Activated CD8-positive, alpha-beta T cell treated with anti-CD3 and anti-CD28 coated beads, Interleukin-2, amount 10 ng/mL, durations not matched to agents 7 days and 5 days (primary cell): ENCODE results near the gene NEGR1. TPM values are rescaled to one million over a fixed set of nuclear protein-coding genes. Genes with fewer than 3 reads are reported as not detected.
A peak's percentile ranks its signal among the peaks of the same experiment; 100 is the strongest.

Source experiments
- ATAC-seq: fragments of 150-1000 bp; cut with Tn5 transposase; one replicate; pipeline ENCODE4 v1.10.0; 2021; ENCODE audit warnings: moderate library complexity
- CTCF ChIA-PET: fragments of 350-600 bp; sonication (Branson Sonifier 250); formaldehyde crosslinking; loops from one replicate; lab custom pipeline; 2021; ENCODE audit warnings: antibody characterized with exemption; lab: Charles Lee
- POLR2A ChIA-PET: fragments of 350-600 bp; sonication (Branson Sonifier 250); formaldehyde crosslinking; loops from one replicate; lab custom pipeline; 2021; ENCODE audit warnings: antibody characterized with exemption; lab: Charles Lee
- DNase-seq: peaks from one replicate; pipeline ENCODE4 v3.0.0-alpha.2; 2020
- H3K27ac Mint-ChIP-seq: one replicate; pipeline ENCODE4 v1.8.0; 2021; ENCODE audit warnings: mild to moderate bottlenecking, mixed read lengths
- H3K27me3 Mint-ChIP-seq: one replicate; pipeline ENCODE4 v1.8.0; 2021; ENCODE audit warnings: low read depth, mixed read lengths
- H3K36me3 Mint-ChIP-seq: one replicate; pipeline ENCODE4 v1.8.0; 2021; ENCODE audit warnings: low read depth, mixed read lengths
- H3K4me1 Mint-ChIP-seq: one replicate; pipeline ENCODE4 v1.8.0; 2021; ENCODE audit warnings: low read depth, mixed read lengths
- H3K4me3 Mint-ChIP-seq: one replicate; pipeline ENCODE4 v1.8.0; 2021; ENCODE audit warnings: mild to moderate bottlenecking, mixed read lengths
- H3K9me3 Mint-ChIP-seq: one replicate; pipeline ENCODE4 v1.8.0; 2022; ENCODE audit warnings: mixed read lengths; ENCODE audit not compliant: insufficient read depth
- total RNA-seq, 2 experiments: library from RNA; stranded (reverse); gene quantifications; one replicate each; pipeline ENCODE4 v1.2.3, GENCODE V29; 2021

The NEGR1 gene
- total RNA-seq, result not detected

DNA sequence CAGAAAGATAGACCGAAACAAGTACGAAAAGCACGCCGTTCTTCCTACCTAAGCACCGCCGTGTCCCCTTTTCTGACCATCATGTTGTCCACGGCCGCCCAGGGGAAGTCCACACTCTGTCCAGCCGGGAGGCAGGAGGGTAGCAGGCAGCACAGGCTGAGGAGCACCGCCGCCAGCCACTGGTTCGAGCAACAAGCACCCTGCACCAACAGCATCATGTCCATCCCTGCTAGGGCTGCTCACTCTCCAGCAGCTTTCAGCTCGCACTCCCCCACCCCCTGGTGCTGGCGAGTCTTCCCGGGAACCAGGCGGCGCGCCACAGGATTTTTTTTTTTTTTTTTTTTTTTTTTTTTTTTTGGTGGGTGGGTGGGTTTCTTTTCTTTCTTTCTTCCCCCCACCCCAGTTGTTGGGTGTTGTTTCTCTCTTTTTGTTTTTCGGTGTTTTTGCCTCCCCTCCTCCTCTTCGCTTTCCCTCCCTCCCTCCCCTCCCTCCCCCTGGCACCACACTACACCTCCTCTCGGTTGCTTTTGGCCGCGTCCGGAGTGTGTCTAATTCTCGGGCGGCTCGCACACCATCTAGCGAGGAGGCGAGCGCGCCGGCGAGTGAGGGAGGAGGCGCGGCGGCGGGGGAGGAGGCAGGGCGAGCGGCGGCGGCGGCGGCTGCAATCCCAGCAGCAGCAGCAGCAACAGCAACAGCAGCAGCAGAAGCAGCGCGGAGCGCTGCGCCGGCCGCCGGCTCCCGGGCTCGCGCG is at the start of gene NEGR1:
Gene NEGR1 (minus strand): TSS at position 269 of the 751 bp plus-strand sequence.
- peaks cover 21% of the 10 kb centered on the region for H3K4me1 Mint-ChIP-seq
- H3K27ac Mint-ChIP-seq, result no peak within 1 kb of the TSS
- no peaks in the 10 kb centered on the region for H3K36me3 Mint-ChIP-seq
- no peaks in the 10 kb centered on the region for H3K9me3 Mint-ChIP-seq
- ChIA-PET POLR2A (no interaction called here), CTCF (no interaction called here)
- DNase-seq (peak; percentile 75), ATAC-seq (peak; percentile 92)
- peak within 1 kb of the TSS; percentile 70 for H3K4me3 Mint-ChIP-seq
- H3K27me3 Mint-ChIP-seq, result peaks cover 28% of the 10 kb centered on the region

DNA sequence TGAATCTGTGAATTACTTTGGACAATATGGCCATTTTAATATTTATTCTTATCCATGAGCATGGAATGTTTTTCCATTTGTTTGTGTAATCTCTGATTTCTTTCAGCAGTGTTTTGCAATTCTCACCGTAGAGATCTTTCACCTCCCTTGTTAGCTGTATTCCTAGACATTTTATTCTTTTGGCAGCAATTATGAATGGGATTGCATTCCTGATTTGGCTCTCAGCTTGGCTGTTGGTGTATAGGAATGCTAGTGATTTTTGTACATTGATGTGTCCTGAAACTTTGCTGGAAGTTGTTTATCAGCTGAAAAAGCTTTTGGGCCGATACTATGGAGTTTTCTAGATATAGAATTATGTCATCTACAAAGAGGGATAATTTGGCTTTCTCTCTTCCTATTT is 44.2 kb upstream of the NEGR1 start:
- Mint-ChIP-seq H3K27ac (no peak overlapping the region), H3K36me3 (no peaks in the 10 kb centered on the region), H3K4me3 (no peak overlapping the region), H3K9me3 (no peaks in the 10 kb centered on the region), H3K4me1 (peaks cover 5% of the 10 kb centered on the region), H3K27me3 (no peaks in the 10 kb centered on the region)
- no peak for DNase-seq
- no peak for ATAC-seq
- ChIA-PET CTCF (no interaction called here), POLR2A (no interaction called here)

DNA sequence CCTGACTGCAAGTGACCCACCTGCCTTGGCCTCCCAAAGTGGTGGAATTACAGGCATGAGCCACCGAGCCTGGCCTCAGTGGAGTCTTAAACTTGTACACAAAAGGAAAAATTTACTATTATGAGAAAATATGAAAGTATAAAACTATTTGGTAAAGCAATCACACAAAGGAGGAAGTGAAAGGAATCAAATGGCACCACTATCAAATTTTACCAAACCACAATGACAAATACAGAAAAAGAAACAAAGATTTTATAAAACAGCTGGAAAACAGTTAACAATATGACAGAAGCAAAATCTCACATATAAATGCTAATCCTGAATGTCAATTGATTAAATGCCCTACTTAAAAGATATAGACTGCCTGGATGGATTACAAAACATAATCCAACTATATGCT is 42.1 kb upstream of the NEGR1 start:
- no peak for ATAC-seq
- CTCF ChIA-PET, result no interaction called here
- no peak overlapping the region for H3K27ac Mint-ChIP-seq

DNA sequence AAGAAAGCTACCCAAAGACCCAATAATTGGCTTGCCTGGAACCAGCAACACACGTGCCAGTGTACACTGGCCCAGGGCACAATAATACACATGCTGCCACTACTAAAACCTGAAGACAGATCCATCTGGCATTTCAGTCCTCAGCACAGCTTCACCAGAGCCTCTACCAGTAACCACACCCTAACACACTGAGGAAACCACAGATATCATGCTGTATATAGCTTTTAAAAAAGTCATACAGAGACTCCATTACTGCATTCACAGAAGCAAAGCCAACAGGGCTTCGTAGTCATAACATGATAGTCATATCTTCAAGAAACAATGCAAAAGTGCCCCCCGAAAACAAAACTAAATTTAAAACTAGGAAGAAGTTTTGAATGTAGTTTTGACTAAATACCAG is 40.6 kb upstream of the NEGR1 start:
- H3K36me3 Mint-ChIP-seq, result no peaks in the 10 kb centered on the region
- DNase-seq, result no peak
- ChIA-PET POLR2A (no interaction called here), CTCF (no interaction called here)
- ATAC-seq, result no peak
- H3K27me3 Mint-ChIP-seq, result no peaks in the 10 kb centered on the region
- H3K9me3 Mint-ChIP-seq, result no peaks in the 10 kb centered on the region
- peaks cover 5% of the 10 kb centered on the region for H3K4me1 Mint-ChIP-seq
- H3K4me3 Mint-ChIP-seq, result no peak overlapping the region
- H3K27ac Mint-ChIP-seq, result no peak overlapping the region

More for the DNA sequence above, 42.1 kb upstream of the NEGR1 start:
- H3K27me3 Mint-ChIP-seq, result no peaks in the 10 kb centered on the region
- H3K9me3 Mint-ChIP-seq, result no peaks in the 10 kb centered on the region
- H3K4me3 Mint-ChIP-seq, result no peak overlapping the region
- H3K36me3 Mint-ChIP-seq, result no peaks in the 10 kb centered on the region
- POLR2A ChIA-PET, result no interaction called here
- H3K4me1 Mint-ChIP-seq, result peaks cover 5% of the 10 kb centered on the region
- no peak for DNase-seq

DNA sequence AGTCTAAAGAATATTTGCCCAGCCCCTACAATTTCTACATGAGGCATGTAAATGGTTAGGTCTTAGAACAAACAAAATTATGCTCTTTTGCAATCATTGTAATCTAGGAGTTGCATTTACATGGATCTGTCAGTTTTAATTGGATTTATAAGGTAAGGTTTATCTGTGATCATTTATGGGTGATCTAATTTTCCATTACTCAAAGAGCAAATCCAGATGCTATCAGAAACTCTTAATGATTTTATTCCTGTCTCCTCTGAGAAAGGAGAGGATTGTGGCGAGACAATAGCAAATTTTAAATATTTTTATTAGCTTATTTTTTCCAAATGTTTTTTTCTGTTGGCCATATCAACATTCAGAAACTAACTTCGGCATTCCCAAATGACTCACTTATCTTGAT is 14.2 kb upstream of the NEGR1 start:
- Mint-ChIP-seq H3K4me1 (no peaks in the 10 kb centered on the region), H3K4me3 (no peak overlapping the region), H3K27me3 (peaks cover 2% of the 10 kb centered on the region), H3K9me3 (no peaks in the 10 kb centered on the region), H3K27ac (no peak overlapping the region), H3K36me3 (no peaks in the 10 kb centered on the region)
- ChIA-PET CTCF (no interaction called here), POLR2A (no interaction called here)
- no peak for ATAC-seq
- no peak for DNase-seq

DNA sequence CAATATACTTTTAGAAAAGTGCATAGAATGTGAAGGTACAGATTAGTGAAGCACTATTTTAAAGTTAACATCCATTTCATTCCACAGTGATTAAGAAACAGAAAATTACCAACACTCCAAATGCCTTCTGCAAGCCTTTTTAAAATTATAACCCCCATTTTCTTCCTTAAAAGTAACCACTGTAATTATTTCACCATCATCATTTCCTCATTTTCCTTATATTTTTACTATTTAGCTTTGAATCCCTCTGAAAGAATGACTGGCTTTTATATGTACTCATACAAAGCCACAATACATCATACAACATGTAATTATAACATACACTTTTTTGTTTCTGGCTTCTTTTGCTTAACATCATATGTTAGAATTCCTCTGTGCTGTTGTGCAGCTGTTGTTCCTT is 6.5 kb upstream of the NEGR1 start:
- ChIA-PET CTCF (no interaction called here), POLR2A (no interaction called here)
- no peak overlapping the region for H3K4me3 Mint-ChIP-seq
- ATAC-seq (no peak), DNase-seq (no peak)
- H3K4me1 Mint-ChIP-seq, result no peaks in the 10 kb centered on the region
- H3K36me3 Mint-ChIP-seq, result no peaks in the 10 kb centered on the region
- H3K27me3 Mint-ChIP-seq, result peaks cover 6% of the 10 kb centered on the region
- H3K27ac Mint-ChIP-seq, result no peak overlapping the region
- no peaks in the 10 kb centered on the region for H3K9me3 Mint-ChIP-seq

DNA sequence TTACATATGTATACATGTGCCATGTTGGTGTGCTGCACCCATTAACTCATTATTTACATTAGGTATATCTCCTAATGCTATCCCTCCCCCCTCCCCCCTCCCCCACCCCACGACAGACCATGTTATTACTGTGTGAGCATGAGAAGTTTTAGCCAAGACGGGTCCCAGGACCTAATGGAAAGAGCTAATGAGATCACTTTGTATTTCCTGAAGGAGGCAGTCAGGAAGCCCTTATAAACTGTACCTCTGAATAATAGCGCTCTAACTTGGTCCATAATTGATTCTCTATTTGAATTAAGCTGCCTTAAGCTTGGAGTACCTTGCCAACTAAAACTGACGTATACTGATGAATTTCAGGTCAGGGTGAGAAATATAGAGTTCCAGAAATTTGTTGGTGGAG is 4.1 kb upstream of the NEGR1 start:
- ATAC-seq (no peak), DNase-seq (no peak)
- Mint-ChIP-seq H3K27me3 (peaks cover 16% of the 10 kb centered on the region), H3K9me3 (no peaks in the 10 kb centered on the region), H3K27ac (no peak overlapping the region), H3K4me3 (no peak overlapping the region), H3K36me3 (no peaks in the 10 kb centered on the region), H3K4me1 (peaks cover 13% of the 10 kb centered on the region)
- POLR2A ChIA-PET, result no interaction called here
- CTCF ChIA-PET, result no interaction called here

DNA sequence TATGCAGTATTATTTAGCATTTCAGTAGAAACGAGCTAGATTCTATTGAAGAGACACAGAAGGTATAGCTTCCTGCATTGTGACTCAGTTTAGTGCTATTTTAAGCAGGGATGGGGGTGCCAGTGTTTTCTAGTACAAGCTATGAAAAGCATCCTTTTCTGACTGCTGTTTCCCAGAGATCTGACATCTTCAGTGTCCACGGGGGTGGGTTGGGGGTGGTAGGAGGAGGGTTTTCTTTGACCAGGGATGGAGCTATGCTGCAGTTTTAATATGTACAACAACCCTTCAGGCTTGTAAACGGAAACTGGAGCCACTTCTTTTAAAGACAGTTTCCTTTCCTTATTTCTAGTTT is 2.7 kb upstream of the NEGR1 start:
- ChIA-PET POLR2A (no interaction called here), CTCF (no interaction called here)
- Mint-ChIP-seq H3K27me3 (peaks cover 28% of the 10 kb centered on the region), H3K4me3 (no peak overlapping the region), H3K36me3 (no peaks in the 10 kb centered on the region), H3K4me1 (peaks cover 15% of the 10 kb centered on the region), H3K9me3 (no peaks in the 10 kb centered on the region), H3K27ac (no peak overlapping the region)
- no peak for ATAC-seq
- DNase-seq, result no peak

DNA sequence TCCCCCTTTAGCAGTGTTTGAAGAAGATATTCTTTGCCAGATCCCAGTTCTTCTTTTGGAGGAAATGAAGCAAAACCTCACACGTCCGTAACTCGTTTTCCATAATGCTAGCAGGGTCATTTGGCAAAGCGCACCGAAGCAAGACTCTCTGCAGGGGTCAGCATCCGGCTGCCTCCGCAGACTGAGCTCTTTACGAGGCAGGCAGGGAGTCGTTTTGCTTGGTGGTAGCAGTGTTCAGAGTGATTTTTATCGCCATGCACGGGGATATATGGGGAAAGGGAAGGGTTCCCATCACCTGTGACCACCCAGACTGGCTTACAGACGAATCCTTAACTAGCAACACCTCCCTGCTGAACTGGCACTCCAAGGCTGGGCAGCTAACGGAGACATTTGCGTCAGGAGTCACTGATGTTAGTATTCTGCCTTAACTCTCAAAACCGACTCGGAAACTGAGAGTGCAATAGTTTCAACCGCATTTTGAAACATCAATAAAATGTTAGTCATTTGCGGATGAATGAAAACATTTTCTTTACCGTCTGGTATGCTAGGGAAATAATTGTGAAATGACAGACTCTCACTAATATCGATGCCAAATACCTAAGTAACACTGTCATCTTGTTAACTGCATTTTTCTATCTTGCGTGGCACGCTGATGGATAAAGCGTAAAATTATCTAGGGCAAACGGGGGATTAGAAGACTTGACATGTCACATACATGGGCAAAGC is 2.2 kb upstream of the NEGR1 start:
- CTCF ChIA-PET, result no interaction called here
- Mint-ChIP-seq H3K27me3 (peaks cover 28% of the 10 kb centered on the region), H3K36me3 (no peaks in the 10 kb centered on the region), H3K27ac (no peak overlapping the region), H3K9me3 (no peaks in the 10 kb centered on the region), H3K4me3 (no peak overlapping the region), H3K4me1 (peaks cover 15% of the 10 kb centered on the region)
- POLR2A ChIA-PET, result no interaction called here
- DNase-seq, result peak; percentile 40
- no peak for ATAC-seq

DNA sequence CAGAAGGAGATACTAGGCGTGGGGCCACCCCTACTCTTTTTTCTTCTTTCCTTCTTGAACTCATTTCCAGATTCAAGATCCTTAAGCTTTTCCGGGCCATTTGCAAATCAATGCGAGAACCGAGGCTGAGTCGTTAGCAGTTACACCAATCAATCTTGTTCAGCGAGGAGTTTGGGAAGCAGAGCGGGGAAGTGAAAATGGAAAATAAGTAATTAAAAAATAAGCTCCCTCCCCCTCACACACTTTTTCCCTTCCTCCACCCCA is 1.7 kb upstream of the NEGR1 start:
- Mint-ChIP-seq H3K4me1 (peaks cover 15% of the 10 kb centered on the region), H3K9me3 (no peaks in the 10 kb centered on the region), H3K4me3 (no peak overlapping the region), H3K27me3 (peaks cover 28% of the 10 kb centered on the region), H3K36me3 (no peaks in the 10 kb centered on the region), H3K27ac (no peak overlapping the region)
- DNase-seq, result no peak
- ATAC-seq, result no peak
- CTCF ChIA-PET, result no interaction called here
- POLR2A ChIA-PET, result no interaction called here

DNA sequence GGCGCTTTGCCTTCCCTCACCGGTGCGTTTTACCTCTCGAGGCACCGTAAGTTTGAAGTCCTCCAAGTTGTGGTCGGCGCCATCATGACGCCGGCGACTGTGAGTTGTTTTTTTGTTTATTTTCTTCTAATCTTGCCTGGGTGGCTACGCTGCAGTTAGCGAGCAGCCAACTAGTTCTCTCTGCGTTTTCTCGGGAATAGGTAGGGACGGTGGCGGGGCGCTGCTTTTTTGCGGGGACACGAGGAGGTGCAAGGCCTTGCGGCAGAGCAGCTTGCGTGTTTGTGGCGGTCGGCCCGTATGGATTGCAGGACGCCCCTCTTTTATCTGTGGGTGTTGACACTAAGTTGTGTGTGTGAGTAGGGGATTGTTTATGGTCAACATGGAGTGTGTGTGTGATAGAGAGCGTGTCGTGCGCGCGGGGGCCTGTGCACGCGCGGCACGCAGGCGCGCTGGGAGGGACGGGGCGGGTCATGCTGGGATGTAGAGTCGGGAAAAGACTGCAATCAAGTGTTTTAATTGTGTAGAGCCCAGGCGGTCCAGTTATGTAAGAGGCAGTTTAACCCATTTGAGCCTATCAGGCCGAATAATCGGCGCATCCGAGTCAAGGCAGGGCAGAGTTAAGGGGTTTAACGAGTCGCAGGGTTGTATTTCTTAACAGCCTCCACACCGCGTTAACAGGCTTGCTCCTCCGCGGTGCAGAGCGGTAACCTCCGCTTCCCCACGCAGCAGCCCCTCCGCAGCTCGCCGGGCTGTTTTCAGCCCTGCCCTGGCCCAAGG is 1.2 kb upstream of the NEGR1 start:
- Mint-ChIP-seq H3K27me3 (peaks cover 26% of the 10 kb centered on the region), H3K4me1 (peaks cover 16% of the 10 kb centered on the region)
- POLR2A ChIA-PET, result interaction anchor here (0.6 kb wide), 1 partner anchor 653 kb away, joined by 4 read pairs; no protein-coding TSS in a partner anchor

DNA sequence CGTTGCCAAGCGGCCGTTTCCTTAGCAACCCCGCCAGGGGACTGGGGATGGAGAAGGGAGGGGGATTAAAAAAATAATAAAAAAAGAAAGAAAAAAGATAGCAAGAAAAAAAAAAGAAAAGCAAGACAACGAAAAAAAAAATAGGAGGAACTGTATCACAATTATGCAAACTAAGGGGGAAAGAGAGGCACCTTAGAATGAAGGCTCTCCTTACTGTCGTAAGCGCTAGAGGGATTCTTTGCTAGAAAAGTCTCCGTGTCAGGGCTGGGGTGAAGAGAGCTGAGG is 625 bp upstream of the NEGR1 start:
- Mint-ChIP-seq H3K27ac (no peak overlapping the region), H3K4me1 (peaks cover 21% of the 10 kb centered on the region), H3K36me3 (no peaks in the 10 kb centered on the region), H3K9me3 (no peaks in the 10 kb centered on the region), H3K27me3 (peaks cover 28% of the 10 kb centered on the region), H3K4me3 (no peak overlapping the region)
- POLR2A ChIA-PET, result interaction anchor here (0.6 kb wide), 1 partner anchor 652 kb away, joined by 4 read pairs; no protein-coding TSS in a partner anchor
- ATAC-seq, result no peak
- DNase-seq, result no peak
- CTCF ChIA-PET, result no interaction called here

More for the DNA sequence above, 1.2 kb upstream of the NEGR1 start:
- DNase-seq (peak; percentile 30), ATAC-seq (peak; percentile 43)
- H3K36me3 Mint-ChIP-seq, result no peaks in the 10 kb centered on the region
- CTCF ChIA-PET, result no interaction called here
- no peak overlapping the region for H3K4me3 Mint-ChIP-seq
- H3K9me3 Mint-ChIP-seq, result no peaks in the 10 kb centered on the region
- H3K27ac Mint-ChIP-seq, result no peak overlapping the region
